HG03460 (cell line): ENCODE data around the gene AFG3L2.

Experiments used
- ATAC-seq: cut with Tn5 transposase; IDR thresholded peaks from one replicate; pipeline ENCODE4 v1.9.1; 2021; ENCODE audit not compliant: unreplicated experiment

Gene AFG3L2

GRCh38 chr18:12362473-12363174, 14.4 kb downstream of the AFG3L2 start:
- no peak for ATAC-seq

DNA sequence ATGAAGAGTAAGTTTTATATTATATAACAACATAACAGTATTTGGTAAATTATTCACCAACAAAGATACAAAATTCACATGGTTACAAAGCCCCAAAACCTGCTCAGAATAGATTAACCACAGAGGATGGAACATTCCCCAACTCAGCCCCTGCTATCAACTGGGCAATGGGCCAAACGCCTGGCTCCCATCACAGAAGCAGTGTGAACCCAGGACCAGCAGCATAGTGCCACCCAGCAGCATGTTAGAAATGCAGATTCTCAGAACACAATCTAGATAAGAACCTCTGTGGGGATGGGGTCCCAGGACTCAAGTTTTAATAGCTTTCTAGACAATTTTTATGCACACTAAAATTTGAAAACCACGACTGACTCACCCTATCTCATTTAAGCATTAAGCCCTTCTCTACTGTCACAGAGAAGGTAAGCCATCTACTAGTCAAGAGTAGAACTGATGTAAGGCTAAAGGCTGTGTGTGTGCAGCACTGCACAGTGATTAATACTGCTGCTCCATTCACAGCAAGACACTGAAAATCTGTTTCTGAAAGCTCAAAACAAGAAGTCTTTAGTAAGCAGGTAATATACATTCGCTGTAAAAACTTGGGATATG, 15.2 kb downstream of the AFG3L2 start:
- no peak for ATAC-seq

GRCh38 chr18:12359515-12359927, 17.5 kb downstream of the AFG3L2 start:
- ATAC-seq = no peak

GRCh38 chr18:12352188-12352587, 24.8 kb downstream of the AFG3L2 start:
- ATAC-seq = no peak

DNA sequence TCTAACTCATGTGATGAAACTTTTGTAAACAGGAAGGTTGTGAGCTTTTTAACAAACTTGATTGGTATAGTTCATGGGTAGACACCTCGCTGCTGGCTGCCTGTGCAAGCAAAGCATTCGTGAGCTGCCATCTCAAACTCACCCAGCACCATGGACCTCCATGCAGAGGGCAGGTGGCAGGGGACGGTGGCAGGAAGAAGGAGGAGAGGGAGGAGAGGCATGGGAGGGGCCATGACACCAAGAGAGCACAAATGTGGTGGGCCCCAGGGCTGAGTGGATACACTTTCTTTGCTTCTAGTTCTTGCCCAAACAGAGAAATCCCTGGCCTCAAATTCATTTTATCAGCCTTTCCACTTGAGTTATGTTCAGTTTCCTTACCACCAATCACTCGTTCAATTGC, 29.1 kb downstream of the AFG3L2 start:
- no peak for ATAC-seq

- no peak for ATAC-seq
Observed at GRCh38 chr18:12346240-12346565, 30.8 kb downstream of the AFG3L2 start.

- ATAC-seq = no peak
Observed at GRCh38 chr18:12345491-12346239, 31.4 kb downstream of the AFG3L2 start.

DNA sequence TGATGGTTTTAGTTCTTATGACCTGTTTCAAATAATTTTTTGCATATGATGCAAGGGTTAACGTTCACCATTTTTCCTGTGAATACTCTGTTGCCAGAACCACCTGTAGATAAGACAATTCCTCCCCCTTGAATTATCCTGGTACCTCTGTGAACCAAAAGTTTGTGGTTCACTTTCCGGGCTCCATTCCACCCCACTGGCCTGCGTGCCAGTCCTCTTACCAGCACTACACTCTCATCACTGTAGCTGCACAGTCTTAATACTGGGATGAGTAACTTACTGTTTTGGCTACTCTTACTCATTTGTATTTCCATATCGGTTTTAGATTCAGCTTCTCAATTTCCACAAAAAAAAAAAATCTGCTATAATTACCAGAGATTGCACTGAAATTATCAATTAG, 34.4 kb downstream of the AFG3L2 start:
- no peak for ATAC-seq

- ATAC-seq = no peak
Observed at GRCh38 chr18:12340945-12341660, 35.9 kb downstream of the AFG3L2 start.

- no peak for ATAC-seq
Observed at GRCh38 chr18:12338382-12338781, 38.6 kb downstream of the AFG3L2 start.

GRCh38 chr18:12336887-12337286, 40.1 kb downstream of the AFG3L2 start:
- ATAC-seq = no peak

DNA sequence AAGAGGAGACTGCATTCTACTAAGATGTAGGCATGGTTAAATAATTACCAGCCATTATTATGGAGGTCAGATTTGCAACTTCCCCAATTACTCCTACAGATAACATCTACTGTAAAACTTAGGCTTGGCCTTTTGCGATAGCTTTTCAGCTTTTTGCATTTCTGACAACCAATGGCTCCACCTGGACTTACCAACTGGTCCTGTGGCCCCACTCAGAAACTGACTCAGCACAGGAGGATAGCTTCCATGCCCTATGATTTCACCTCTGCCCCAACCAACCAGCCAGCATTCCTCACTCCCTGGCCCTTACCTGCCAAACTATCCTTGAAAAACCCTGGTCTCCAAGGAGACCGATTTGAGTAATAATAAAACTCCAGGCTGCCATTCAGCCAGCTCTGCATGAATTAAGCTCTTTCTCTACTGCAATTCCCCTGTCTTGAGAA, 40.8 kb downstream of the AFG3L2 start:
- ATAC-seq = no peak

DNA sequence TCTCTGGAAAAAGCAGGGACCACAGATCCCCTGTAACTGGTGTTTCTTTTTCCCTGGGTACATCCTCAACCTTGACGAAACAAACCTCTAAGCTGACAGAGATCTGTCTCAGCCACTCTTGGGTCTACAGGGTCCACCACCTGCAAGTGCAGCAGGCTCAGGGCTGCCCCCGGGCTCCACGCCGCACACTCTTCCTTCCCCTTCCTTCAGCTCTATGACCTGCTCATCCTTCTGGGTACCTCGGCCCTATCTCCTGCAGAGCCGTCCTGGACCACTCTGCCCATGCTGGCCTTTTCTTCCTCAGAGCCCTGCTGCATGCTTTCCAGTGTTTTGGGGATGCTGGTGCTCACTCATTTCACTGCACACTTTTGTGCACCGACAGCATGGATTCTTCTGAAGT, 41.5 kb downstream of the AFG3L2 start:
- ATAC-seq = no peak

GRCh38 chr18:12334863-12335262, 42.2 kb downstream of the AFG3L2 start:
- ATAC-seq = no peak

DNA sequence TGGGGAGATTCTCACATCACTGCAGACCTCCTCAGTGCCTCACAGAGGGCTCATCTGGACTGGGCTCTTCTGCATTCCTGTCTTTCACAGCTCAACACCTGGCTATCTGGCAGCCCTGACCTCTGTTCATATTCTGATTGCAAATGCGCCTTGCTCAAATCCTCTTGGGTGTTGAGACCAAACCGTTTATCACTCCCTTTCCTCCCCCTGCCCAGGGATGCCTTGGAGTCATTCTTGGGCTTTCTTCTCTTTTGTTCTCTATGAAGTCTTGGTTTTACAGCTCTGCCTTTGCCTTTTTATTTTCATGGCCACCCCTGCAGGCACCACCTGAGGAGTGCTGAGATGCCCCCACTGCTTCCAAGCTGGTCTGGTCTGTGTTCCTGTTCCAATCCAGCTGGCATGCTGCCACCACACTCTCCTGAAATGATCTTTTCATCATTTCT, 42.6 kb downstream of the AFG3L2 start:
- no peak for ATAC-seq

DNA sequence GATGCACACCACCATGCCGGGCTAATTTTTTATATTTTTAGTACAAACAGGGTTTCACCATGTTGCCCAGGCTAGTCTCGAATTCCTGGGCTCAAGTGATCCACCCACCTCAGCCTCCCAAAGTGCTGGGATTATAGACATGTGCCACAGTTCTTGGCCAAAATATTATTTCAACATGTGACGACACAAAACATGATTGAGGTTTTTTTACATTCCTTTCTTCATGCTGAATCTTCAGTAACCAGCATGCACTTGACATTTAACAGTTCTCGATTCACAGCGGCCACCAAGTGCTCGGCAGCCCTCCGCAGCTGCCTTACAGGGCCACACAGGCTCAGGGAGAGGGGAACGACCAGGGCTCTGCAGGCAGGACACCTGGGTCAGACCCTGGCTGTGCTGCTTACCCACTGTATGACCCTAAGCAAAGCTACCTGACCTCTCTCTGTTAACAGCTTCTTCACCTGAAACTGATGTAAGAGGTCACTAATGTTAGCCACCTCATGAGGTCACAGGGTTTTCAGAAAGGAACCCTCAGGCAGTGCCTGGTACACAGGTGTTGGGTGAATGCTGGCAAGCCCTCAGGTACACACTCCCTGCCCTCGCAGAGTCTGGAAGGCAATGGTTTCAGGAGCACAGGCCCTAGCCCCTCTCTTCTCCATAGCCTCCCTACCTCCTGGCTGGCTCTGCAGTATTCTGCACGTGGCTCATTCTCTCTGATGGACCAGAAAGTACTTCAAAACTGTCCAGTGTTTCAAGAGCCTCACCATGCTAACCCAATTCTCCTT, 43.3 kb downstream of the AFG3L2 start:
- ATAC-seq = no peak

DNA sequence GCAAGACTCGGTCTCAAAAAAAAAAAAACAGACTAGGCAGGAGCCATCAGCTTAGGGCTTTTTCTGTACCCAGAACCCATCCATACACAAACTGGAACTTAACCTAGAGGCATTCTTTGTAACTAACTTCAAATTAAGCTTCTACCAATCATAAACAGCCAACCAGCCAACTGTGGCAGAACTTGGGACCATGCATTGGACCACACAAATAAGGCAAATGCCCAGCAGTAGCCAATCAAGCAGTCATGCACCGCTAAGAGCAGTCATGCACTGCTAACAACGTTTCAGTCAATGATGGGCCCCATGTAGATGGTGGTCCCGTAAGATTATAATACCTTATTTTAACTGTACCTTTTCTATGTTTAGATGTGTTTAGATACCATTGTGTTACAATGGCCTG, 46.3 kb downstream of the AFG3L2 start:
- no peak for ATAC-seq

DNA sequence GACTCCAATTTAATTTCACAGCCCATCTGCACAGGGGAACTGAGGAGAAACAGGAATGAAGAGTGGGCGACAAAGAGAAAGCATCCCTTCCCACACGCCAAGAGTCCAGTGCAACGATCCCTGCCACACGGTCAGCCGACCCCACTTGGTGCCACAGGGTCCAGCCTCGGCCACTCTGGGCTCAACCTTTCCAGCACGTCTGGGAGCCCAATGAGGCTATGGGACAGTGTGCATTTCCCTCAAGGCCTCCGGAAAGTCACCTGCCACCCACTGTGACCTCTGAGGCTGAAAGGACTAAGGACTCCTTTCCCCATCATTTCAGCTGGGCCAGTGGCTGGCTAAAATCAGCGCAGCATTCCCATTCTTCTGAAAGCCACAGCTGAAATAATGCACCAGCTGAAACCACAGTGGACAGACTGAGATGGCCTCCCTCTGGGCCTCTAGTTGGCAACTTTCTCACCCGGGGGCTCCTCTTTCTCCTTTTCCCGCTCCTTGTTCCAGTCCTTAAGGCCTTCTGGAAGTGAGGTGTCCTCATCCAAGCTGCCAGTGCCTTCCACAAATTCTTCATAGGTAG, 47.8 kb downstream of the AFG3L2 start:
- no peak for ATAC-seq

- ATAC-seq = no peak
Observed at GRCh38 chr18:12328179-12328823, 48.7 kb downstream of the AFG3L2 start.
